Smooth muscle cell (in vitro differentiated cells): ENCODE data around the gene FGF21. TPM values are rescaled to one million over a fixed set of nuclear protein-coding genes. Genes with fewer than 3 reads are reported as not detected.
"Not testable (repeated sequence)": the region's sequence is repeated elsewhere in the genome, so short reads cannot be mapped to it uniquely, and the experiment has no call there.

Source experiments
- DNase-seq: peaks from one replicate; lab custom pipeline; 2025; ENCODE audit not compliant: unreplicated experiment; lab: John Stamatoyannopoulos, UW
- H2AFZ ChIP-seq: fragments of 200-600 bp; sonication (generic); 2 replicates; pipeline ENCODE4 v1.6.0; 2016; ENCODE audit warnings: antibody characterized with exemption, low read depth, mild to moderate bottlenecking
- H3F3A ChIP-seq: fragments of 200-600 bp; sonication (generic); 2 replicates; pipeline ENCODE4 v1.6.0; 2017; ENCODE audit warnings: antibody characterized with exemption, low read depth
- H3K27ac ChIP-seq: fragments of 200-600 bp; sonication (generic); 2 replicates; pipeline ENCODE4 v1.5.1; 2016; ENCODE audit warnings: low read depth, mild to moderate bottlenecking
- H3K27me3 ChIP-seq: fragments of 200-600 bp; sonication (generic); 2 replicates; pipeline ENCODE4 v1.6.1; 2016; ENCODE audit warnings: low read depth, mild to moderate bottlenecking
- H3K36me3 ChIP-seq: fragments of 200-600 bp; sonication (generic); 2 replicates; pipeline ENCODE4 v1.5.1; 2016; ENCODE audit warnings: low read depth
- H3K4me1 ChIP-seq: fragments of 200-600 bp; sonication (generic); 2 replicates; pipeline ENCODE4 v1.5.1; 2016; ENCODE audit warnings: low read depth
- H3K4me2 ChIP-seq: fragments of 200-600 bp; sonication (generic); 2 replicates; pipeline ENCODE4 v1.6.0; 2016; ENCODE audit warnings: mild to moderate bottlenecking
- H3K4me3 ChIP-seq: fragments of 200-600 bp; sonication (generic); 2 replicates; pipeline ENCODE4 v1.5.1; 2016; ENCODE audit warnings: mild to moderate bottlenecking
- H3K79me2 ChIP-seq: fragments of 200-600 bp; sonication (generic); 2 replicates; pipeline ENCODE4 v1.6.0; 2016; ENCODE audit warnings: low read depth, mild to moderate bottlenecking
- H3K9ac ChIP-seq: fragments of 200-600 bp; sonication (generic); 2 replicates; pipeline ENCODE4 v1.6.0; 2016; ENCODE audit warnings: low read depth
- H3K9me3 ChIP-seq: fragments of 200-600 bp; sonication (generic); replicated peaks from 2 replicates; pipeline ENCODE4 v1.5.1; 2016; ENCODE audit warnings: low read depth
- H4K20me1 ChIP-seq: fragments of 200-600 bp; sonication (generic); 2 replicates; pipeline ENCODE4 v1.6.0; 2016; ENCODE audit warnings: low read depth
- WGBS: methylation state at CpG from one replicate; pipeline ENCODE4 v1.1.7; 2016; ENCODE audit warnings: low lambda C conversion rate; 5-methylcytosine and 5-hydroxymethylcytosine counted together
- polyA plus RNA-seq: library from polyadenylated mRNA; unstranded; fragments of >200 nt; fragmentation: Nextera tagmentation; extraction: Ambion mirVana; gene quantifications from 2 replicates; pipeline ENCODE4 v1.2.1, GENCODE V29; 2016
- total RNA-seq: library from RNA; depleted of rRNA; stranded (reverse); fragments of >200 nt; gene quantifications from 2 replicates; pipeline ENCODE4 v1.2.3, GENCODE V29; 2014
- TF ChIP-seq, protein P1 (sequence below): fragments of 200-600 bp; sonication (generic); IDR thresholded peaks from 2 replicates; pipeline ENCODE4 v1.5.1; 2017; ENCODE audit warnings: borderline replicate concordance, mild to moderate bottlenecking, antibody characterized with exemption; ENCODE audit not compliant: insufficient read depth, poor library complexity, severe bottlenecking

The FGF21 gene
- total and polyA plus RNA-seq, 2 experiments from 2014 or later: not detected

DNA sequence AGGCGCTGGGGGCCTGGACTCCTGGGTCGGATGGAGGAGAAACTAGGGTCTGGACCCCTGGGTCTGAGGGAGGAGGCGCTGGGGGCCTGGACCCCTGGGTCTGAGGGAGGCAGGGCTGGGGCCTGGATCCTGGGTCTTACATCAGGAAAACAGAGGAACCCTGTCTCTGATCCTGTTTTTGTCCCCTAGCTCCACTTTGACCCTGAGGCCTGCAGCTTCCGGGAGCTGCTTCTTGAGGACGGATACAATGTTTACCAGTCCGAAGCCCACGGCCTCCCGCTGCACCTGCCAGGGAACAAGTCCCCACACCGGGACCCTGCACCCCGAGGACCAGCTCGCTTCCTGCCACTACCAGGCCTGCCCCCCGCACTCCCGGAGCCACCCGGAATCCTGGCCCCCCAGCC, 2.4 kb downstream of the FGF21 start:
- Histone ChIP-seq H3K27me3 (peaks cover 18% of the 10 kb centered on the region), H3K4me3 (no peak overlapping the region), H3K9ac (no peak overlapping the region), H3K4me2 (no peak overlapping the region), H3K27ac (no peak overlapping the region), H3K4me1 (peaks cover 3% of the 10 kb centered on the region), H3K36me3 (no peaks in the 10 kb centered on the region), H3K9me3 (no peaks in the 10 kb centered on the region), H2AFZ (no peak overlapping the region), H4K20me1 (no peaks in the 10 kb centered on the region), H3F3A (no peaks in the 10 kb centered on the region), H3K79me2 (no peaks in the 10 kb centered on the region)
- TF ChIP-seq, protein P1, sequence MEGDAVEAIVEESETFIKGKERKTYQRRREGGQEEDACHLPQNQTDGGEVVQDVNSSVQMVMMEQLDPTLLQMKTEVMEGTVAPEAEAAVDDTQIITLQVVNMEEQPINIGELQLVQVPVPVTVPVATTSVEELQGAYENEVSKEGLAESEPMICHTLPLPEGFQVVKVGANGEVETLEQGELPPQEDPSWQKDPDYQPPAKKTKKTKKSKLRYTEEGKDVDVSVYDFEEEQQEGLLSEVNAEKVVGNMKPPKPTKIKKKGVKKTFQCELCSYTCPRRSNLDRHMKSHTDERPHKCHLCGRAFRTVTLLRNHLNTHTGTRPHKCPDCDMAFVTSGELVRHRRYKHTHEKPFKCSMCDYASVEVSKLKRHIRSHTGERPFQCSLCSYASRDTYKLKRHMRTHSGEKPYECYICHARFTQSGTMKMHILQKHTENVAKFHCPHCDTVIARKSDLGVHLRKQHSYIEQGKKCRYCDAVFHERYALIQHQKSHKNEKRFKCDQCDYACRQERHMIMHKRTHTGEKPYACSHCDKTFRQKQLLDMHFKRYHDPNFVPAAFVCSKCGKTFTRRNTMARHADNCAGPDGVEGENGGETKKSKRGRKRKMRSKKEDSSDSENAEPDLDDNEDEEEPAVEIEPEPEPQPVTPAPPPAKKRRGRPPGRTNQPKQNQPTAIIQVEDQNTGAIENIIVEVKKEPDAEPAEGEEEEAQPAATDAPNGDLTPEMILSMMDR: no peak
- WGBS: 96% methylated on average over 14 of the region's 14 CpGs
- no peak for DNase-seq

DNA sequence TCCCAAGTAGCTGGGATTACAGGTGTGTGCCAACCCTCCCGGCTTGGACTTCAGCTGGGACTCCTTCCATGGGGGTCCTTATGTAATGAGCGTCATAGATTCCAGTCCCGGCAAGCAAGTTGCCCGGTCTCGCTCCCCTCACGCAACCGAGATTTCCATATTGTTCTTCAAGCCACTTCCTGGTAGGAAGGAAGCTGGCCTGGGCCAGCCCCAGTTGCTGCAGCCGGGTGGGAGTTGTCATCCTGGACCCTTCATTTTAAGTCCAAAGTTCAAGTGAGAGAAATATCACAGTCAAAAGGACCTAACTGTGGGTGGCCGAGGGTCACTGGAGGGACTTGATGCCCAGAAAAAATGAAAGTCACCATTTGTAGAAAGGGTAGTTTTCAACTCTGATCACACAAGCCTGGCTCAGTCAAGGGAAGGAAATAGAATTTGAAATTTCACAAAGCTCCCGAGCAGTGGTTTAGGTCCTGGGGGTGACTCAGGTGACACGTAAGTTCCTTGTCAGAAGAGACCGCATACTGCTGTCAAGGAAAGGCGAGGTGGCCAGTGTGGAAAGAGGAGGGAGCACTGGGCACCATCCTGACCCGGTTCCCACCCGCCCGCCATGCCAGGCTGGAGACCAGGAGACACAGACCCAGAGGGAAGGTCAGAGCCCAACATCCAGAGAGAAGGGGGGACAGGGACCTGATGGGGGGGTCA, 5.3 kb downstream of the FGF21 start:
- no peaks in the 10 kb centered on the region for H3K79me2 ChIP-seq
- H3K4me3 ChIP-seq: no peak overlapping the region
- no peaks in the 10 kb centered on the region for H3K9me3 ChIP-seq
- TF ChIP-seq, protein P1: no peak
- WGBS: 91% methylated on average over 16 of the region's 16 CpGs
- H3K36me3 ChIP-seq: no peaks in the 10 kb centered on the region
- H3K27ac ChIP-seq: no peak overlapping the region
- H3K9ac ChIP-seq: no peak overlapping the region
- no peak overlapping the region for H2AFZ ChIP-seq
- H4K20me1 ChIP-seq: no peaks in the 10 kb centered on the region
- H3F3A ChIP-seq: no peaks in the 10 kb centered on the region
- no peaks in the 10 kb centered on the region for H3K4me1 ChIP-seq
- peaks cover 17% of the 10 kb centered on the region for H3K27me3 ChIP-seq
- DNase-seq: no peak
- no peak overlapping the region for H3K4me2 ChIP-seq

GRCh38 chr19:48765816-48766215, 10.5 kb downstream of the FGF21 start:
- not testable (repeated sequence) for H3K36me3 ChIP-seq, H3K4me2 ChIP-seq, H3K27ac ChIP-seq, H2AFZ ChIP-seq, H3K4me1 ChIP-seq, H3F3A ChIP-seq, DNase-seq, H3K9ac ChIP-seq, H3K4me3 ChIP-seq, H3K79me2 ChIP-seq, H4K20me1 ChIP-seq, H3K9me3 ChIP-seq
- 68% methylated on average over 5 of the region's 5 CpGs for WGBS
- peaks cover 17% of the 10 kb centered on the region for H3K27me3 ChIP-seq

GRCh38 chr19:48768171-48768753, 12.9 kb downstream of the FGF21 start:
- not testable (repeated sequence) for DNase-seq, H4K20me1 ChIP-seq, H3F3A ChIP-seq, H3K27me3 ChIP-seq, H3K9ac ChIP-seq, H2AFZ ChIP-seq, H3K36me3 ChIP-seq, H3K4me3 ChIP-seq, H3K27ac ChIP-seq, H3K9me3 ChIP-seq, H3K4me2 ChIP-seq, H3K79me2 ChIP-seq, H3K4me1 ChIP-seq
- WGBS: 53% methylated on average over 6 of the region's 6 CpGs
